Measurements from ENCODE around the gene CERS6. TPM values are rescaled to one million over a fixed set of nuclear protein-coding genes. Genes with fewer than 3 reads are reported as not detected.

The CERS6 gene
- total RNA-seq, 4 donors from 2014 or later = 45.0 to 61.2 (median 56.4) TPM

- WGBS, 2 donors (ENCODE audit: low coverage in 1 of 2) = 67 to 88% methylated on average over 1 of the region's 1 CpG
- H3K4me1 ChIP-seq = peaks cover 0 to 19% (median 0%) of the 10 kb centered on the region in 3 donors
Measured at GRCh38 chr2:168690381-168690885, 234.4 kb downstream of the CERS6 start.

DNA sequence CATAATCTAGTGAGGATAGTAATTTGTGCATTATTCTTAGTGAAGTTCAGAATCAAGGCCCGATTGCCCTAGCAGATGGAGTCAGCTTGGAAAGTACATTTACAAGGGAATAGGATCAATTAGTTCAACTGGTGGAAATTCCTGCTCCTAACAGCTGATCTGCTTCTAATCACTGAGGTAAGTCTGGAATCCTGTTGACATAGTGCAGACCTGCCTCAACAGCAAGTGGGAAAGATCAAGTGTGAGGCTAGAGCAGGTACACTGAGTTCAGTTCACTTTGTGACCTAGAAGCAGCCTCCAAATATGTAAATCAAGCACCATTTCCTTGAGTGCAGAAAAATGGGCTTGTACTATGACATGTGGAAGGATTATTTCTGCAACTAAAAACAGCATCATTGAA, 235.1 kb downstream of the CERS6 start:
- H3K9me3 ChIP-seq = no peaks in the 10 kb centered on the region
- H3K36me3 ChIP-seq = peaks cover 0 to 14% of the 10 kb centered on the region in 2 donors
- no peak overlapping the region for H3K4me3 ChIP-seq
- no peak for TF ChIP-seq EP300 (IDR thresholded peaks at IDR 0.05)
- peaks cover 0 to 19% (median 0%) of the 10 kb centered on the region in 3 donors for H3K4me1 ChIP-seq
- no peak overlapping the region for H3K27ac ChIP-seq
- 67 to 80% methylated on average over 1 of the region's 1 CpG for WGBS, 2 donors (ENCODE audit: low coverage in 1 of 2)
- no peak for ATAC-seq
- no peaks in the 10 kb centered on the region for H3K27me3 ChIP-seq

More at GRCh38 chr2:168690381-168690885, 234.4 kb downstream of the CERS6 start:
- ATAC-seq = no peak
- Histone ChIP-seq H3K9me3 (no peaks in the 10 kb centered on the region), H3K36me3 (peaks cover 0 to 8% of the 10 kb centered on the region in 2 donors), H3K27me3 (no peaks in the 10 kb centered on the region), H3K4me3 (no peak overlapping the region), H3K27ac (no peak overlapping the region)
- TF ChIP-seq POLR2AphosphoS5 (IDR thresholded peaks at IDR 0.05) (no peak), POLR2A (IDR thresholded peaks at IDR 0.05) (no peak), EP300 (IDR thresholded peaks at IDR 0.05) (no peak), CTCF (IDR thresholded peaks at IDR 0.05) (no peak)

- 76 to 77% methylated on average over 4 of the region's 4 CpGs for WGBS, 2 donors (ENCODE audit: low coverage in 1 of 2)
- Histone ChIP-seq H3K4me3 (no peak overlapping the region), H3K9me3 (no peaks in the 10 kb centered on the region), H3K36me3 (peaks cover 0 to 17% of the 10 kb centered on the region in 2 donors), H3K4me1 (peaks cover 0 to 19% (median 0%) of the 10 kb centered on the region in 3 donors), H3K27me3 (no peaks in the 10 kb centered on the region), H3K27ac (no peak overlapping the region)
- no peak for ATAC-seq
- TF ChIP-seq EP300 (IDR thresholded peaks at IDR 0.05) (no peak), POLR2AphosphoS5 (IDR thresholded peaks at IDR 0.05) (no peak), POLR2A (IDR thresholded peaks at IDR 0.05) (no peak), CTCF (IDR thresholded peaks at IDR 0.05) (no peak)
Measured at GRCh38 chr2:168692132-168692744, 236.2 kb downstream of the CERS6 start.

DNA sequence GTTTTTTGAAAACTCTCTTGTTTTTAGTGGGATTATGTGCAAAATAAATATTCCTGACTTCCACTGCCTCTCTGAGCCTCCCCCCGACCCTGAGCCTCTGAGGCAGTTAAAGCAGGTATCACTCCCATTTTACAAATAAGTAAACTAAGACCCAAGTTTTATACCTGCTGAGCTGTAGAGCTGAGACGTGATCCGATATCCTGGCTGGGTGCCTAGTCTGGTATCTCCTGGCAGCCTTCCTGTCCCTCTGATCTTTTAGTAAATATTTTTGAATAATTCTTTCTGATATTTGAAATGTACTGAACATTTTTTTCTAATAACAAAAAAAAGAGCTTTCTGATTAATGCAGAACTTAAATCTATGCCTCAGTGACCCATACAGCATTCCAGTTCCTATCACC, 238.1 kb downstream of the CERS6 start:
- Histone ChIP-seq H3K27ac (no peak overlapping the region), H3K4me1 (peaks cover 0 to 27% (median 2%) of the 10 kb centered on the region in 3 donors), H3K36me3 (peaks cover 0 to 17% of the 10 kb centered on the region in 2 donors), H3K27me3 (no peaks in the 10 kb centered on the region), H3K4me3 (no peak overlapping the region), H3K9me3 (no peaks in the 10 kb centered on the region)
- WGBS, 2 donors (ENCODE audit: low coverage in 1 of 2) = 61 to 77% methylated on average over 3 of the region's 3 CpGs
- ATAC-seq = no peak
- TF ChIP-seq POLR2AphosphoS5 (IDR thresholded peaks at IDR 0.05) (no peak), POLR2A (IDR thresholded peaks at IDR 0.05) (no peak), CTCF (IDR thresholded peaks at IDR 0.05) (no peak), EP300 (IDR thresholded peaks at IDR 0.05) (no peak)

DNA sequence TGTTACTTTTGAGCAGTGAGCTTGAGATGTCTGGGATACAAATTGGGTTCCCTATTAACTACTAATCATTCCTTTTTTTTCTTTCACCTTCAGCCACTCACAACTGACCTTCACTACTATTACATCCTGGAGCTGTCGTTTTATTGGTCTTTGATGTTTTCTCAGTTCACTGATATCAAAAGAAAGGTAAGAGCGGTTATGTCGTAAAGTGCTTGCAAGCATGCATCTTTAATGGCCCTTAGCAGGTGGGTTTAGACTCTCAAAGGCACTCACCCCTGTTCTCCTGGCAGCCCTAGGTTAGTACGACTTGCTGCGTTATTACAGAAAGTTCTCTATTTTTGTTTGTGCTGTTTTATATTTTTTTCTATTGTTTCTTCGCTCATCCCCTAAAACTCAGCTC, 238.8 kb downstream of the CERS6 start:
- TF ChIP-seq POLR2AphosphoS5 (IDR thresholded peaks at IDR 0.05) (no peak), CTCF (IDR thresholded peaks at IDR 0.05) (no peak), POLR2A (IDR thresholded peaks at IDR 0.05) (no peak), EP300 (IDR thresholded peaks at IDR 0.05) (no peak)
- Histone ChIP-seq H3K27me3 (no peaks in the 10 kb centered on the region), H3K9me3 (no peaks in the 10 kb centered on the region), H3K4me1 (peaks cover 0 to 29% (median 8%) of the 10 kb centered on the region in 3 donors), H3K27ac (no peak overlapping the region), H3K4me3 (no peak overlapping the region), H3K36me3 (peaks cover 0 to 17% of the 10 kb centered on the region in 2 donors)
- WGBS, 2 donors (ENCODE audit: low coverage in 1 of 2) = 88 to 98% methylated on average over 6 of the region's 6 CpGs
- ATAC-seq = no peak
